Measurements from ENCODE around the gene UBASH3A. TPM values are rescaled to one million over a fixed set of nuclear protein-coding genes. Genes with fewer than 3 reads are reported as not detected.

UBASH3A gene
- polyA plus RNA-seq, 2 of the 4 experiments (the other 2 are of a cell fraction), result not detected

GRCh38 chr21:42414066-42414465, 10.4 kb downstream of the UBASH3A start (continued):
- TF ChIP-seq MAZ (IDR thresholded peaks at IDR 0.05; ENCODE audit: borderline replicate concordance, low read depth, low read length) (no peak), TP53 (CRISPR knock-in tag; IDR thresholded peaks at IDR 0.05) (no peak), ZC3H11A (IDR thresholded peaks at IDR 0.05) (no peak), FOSB (CRISPR knock-in tag; IDR thresholded peaks at IDR 0.05) (no peak), SREBF2 (IDR thresholded peaks at IDR 0.05) (no peak)

GRCh38 chr21:42414553-42414927, 10.8 kb downstream of the UBASH3A start:
- WGBS (ENCODE audit: missing lambda C conversion rate), result 94% methylated on average over 7 of the region's 8 CpGs
- peak overlapping the region; percentile 74 for H3K4me2 ChIP-seq
- peaks cover 13% of the 10 kb centered on the region for H3K4me1 ChIP-seq
- no peak for TF ChIP-seq ZNF302 (CRISPR knock-in tag; IDR thresholded peaks at IDR 0.05)
- no peak for TF ChIP-seq HEYL (CRISPR knock-in tag; IDR thresholded peaks at IDR 0.05)
- TF ChIP-seq PHF8 (IDR thresholded peaks at IDR 0.05; ENCODE audit: borderline replicate concordance, low read depth), result no peak
- TF ChIP-seq JUN (IDR thresholded peaks at IDR 0.05), result no peak
- TF ChIP-seq FOSB (CRISPR knock-in tag; IDR thresholded peaks at IDR 0.05), result no peak
- TF ChIP-seq HOXB13 (CRISPR knock-in tag; IDR thresholded peaks at IDR 0.05; ENCODE audit: low read depth), result no peak
- no peak for TF ChIP-seq TP53 (CRISPR knock-in tag; IDR thresholded peaks at IDR 0.05)
- no peak for TF ChIP-seq NR3C1 (IDR thresholded peaks at IDR 0.05)
- no peak for TF ChIP-seq ELK1 (IDR thresholded peaks at IDR 0.05; ENCODE audit: low read depth, low read length)
- no peak for TF ChIP-seq NFE2L2 (conservative IDR thresholded peaks at IDR 0.05; ENCODE audit: low read length)
- TF ChIP-seq KDM1A (IDR thresholded peaks at IDR 0.05; ENCODE audit: low read depth), result no peak
- TF ChIP-seq MYC (IDR thresholded peaks at IDR 0.05; ENCODE audit: borderline replicate concordance, low read length), result no peak
- no peak for TF ChIP-seq GATA3 (IDR thresholded peaks at IDR 0.05; ENCODE audit: borderline replicate concordance)
- no peak for TF ChIP-seq SREBF2 (IDR thresholded peaks at IDR 0.05)
- no peak for TF ChIP-seq ZSCAN20 (CRISPR knock-in tag; IDR thresholded peaks at IDR 0.05)
- TF ChIP-seq POLR2A (IDR thresholded peaks at IDR 0.05; ENCODE audit: low read length), result no peak
- no peak for TF ChIP-seq EP300 (IDR thresholded peaks at IDR 0.05)
- TF ChIP-seq HOXB5 (CRISPR knock-in tag; IDR thresholded peaks at IDR 0.05), result no peak
- TF ChIP-seq MAZ (IDR thresholded peaks at IDR 0.05; ENCODE audit: borderline replicate concordance, low read depth, low read length), result no peak
- no peak for FAIRE-seq
- ATAC-seq, result no peak
- H3K4me3 ChIP-seq, result no peak overlapping the region
- ChIA-PET POLR2A (no interaction called here), CTCF (no interaction called here)
- DNase-seq (ENCODE audit: low read depth in 1 of 2, low spot score in 1 of 2), result no peak
- H3K27ac ChIP-seq, result peak overlapping the region; percentile 40 to 71; a peak in 5 of 6 replicates
- no peaks in the 10 kb centered on the region; the same call in 2 of the 3 replicates for H3K9me3 ChIP-seq

- peak overlapping the region; percentile 74 for H3K4me2 ChIP-seq
- FAIRE-seq, result no peak
- H3K4me1 ChIP-seq, result peaks cover 13% of the 10 kb centered on the region
- no peaks in the 10 kb centered on the region; the same call in 2 of the 3 replicates for H3K9me3 ChIP-seq
- peak; percentile 90 to 93 for ATAC-seq
- POLR2A ChIA-PET, result no interaction called here
- WGBS (ENCODE audit: missing lambda C conversion rate), result 47% methylated on average over 15 of the region's 27 CpGs
- DNase-seq (ENCODE audit: low read depth in 1 of 2, low spot score in 1 of 2), result peak; percentile 74 to 78
- peak overlapping the region; percentile 40 to 71; a peak in 5 of 6 replicates for H3K27ac ChIP-seq
- CTCF ChIA-PET, result no interaction called here
- TF ChIP-seq MYC (IDR thresholded peaks at IDR 0.05; ENCODE audit: borderline replicate concordance, low read length) (0 out of 2 replicates have a peak, but pooled peaks have one; percentile 40), PBX3 (IDR thresholded peaks at IDR 0.05) (no peak), NR3C1 (IDR thresholded peaks at IDR 0.05) (no peak), ZNF302 (CRISPR knock-in tag; IDR thresholded peaks at IDR 0.05) (no peak), JUNB (IDR thresholded peaks at IDR 0.05) (peak; percentile 13; the same call in 1 of the 2 replicates), MAX (IDR thresholded peaks at IDR 0.05) (peak; percentile 40; the same call in 1 of the 2 replicates), FOSL2 (IDR thresholded peaks at IDR 0.05) (peak; percentile 25; the same call in 1 of the 2 replicates), FOSL2 (CRISPR knock-in tag; IDR thresholded peaks at IDR 0.05) (peak; percentile 65), ZFP36 (IDR thresholded peaks at IDR 0.05; ENCODE audit: borderline replicate concordance, partially characterized antibody) (no peak), CBX2 (IDR thresholded peaks at IDR 0.05; ENCODE audit: borderline replicate concordance, low read depth) (no peak)
- no peak overlapping the region for H3K4me3 ChIP-seq
Observed at GRCh38 chr21:42414928-42415769, 11.4 kb downstream of the UBASH3A start.

Measured in A549 (cell line).